Nephron (organoid): ENCODE measurements around the gene ARX.

Experiments used
- H3K27ac Mint-ChIP-seq, 3 experiments: 2 replicates each; pipeline ENCODE4 v1.8.0; 2020; ENCODE audit warnings: mixed read lengths in 3 of 3, mild to moderate bottlenecking in 2 of 3, moderate library complexity in 1 of 3
- H3K27me3 Mint-ChIP-seq: 2 replicates; pipeline ENCODE4 v1.8.0; 2021; ENCODE audit warnings: low read depth, mild to moderate bottlenecking, moderate library complexity, mixed read lengths
- H3K36me3 Mint-ChIP-seq: 2 replicates; pipeline ENCODE4 v1.8.0; 2020; ENCODE audit warnings: low read depth, mixed read lengths
- H3K4me1 Mint-ChIP-seq: 2 replicates; pipeline ENCODE4 v1.8.0; 2020; ENCODE audit warnings: mixed read lengths
- H3K4me3 Mint-ChIP-seq, 3 experiments: 2 replicates each; pipeline ENCODE4 v1.8.0; 2020; ENCODE audit warnings: mild to moderate bottlenecking in 3 of 3, mixed read lengths in 3 of 3, moderate library complexity in 2 of 3
- H3K9me3 Mint-ChIP-seq: 2 replicates; pipeline ENCODE4 v1.8.0; 2020; ENCODE audit warnings: mixed read lengths
- TF ChIP-seq, protein P1 (sequence below), 3 experiments: fragments of 200-600 bp; sonication (generic); IDR thresholded peaks; one replicate each; pipeline ENCODE4 v1.5.0; 2021; ENCODE audit warnings: antibody characterized with exemption in 3 of 3; ENCODE audit not compliant: unreplicated experiment in 3 of 3

Gene ARX

DNA sequence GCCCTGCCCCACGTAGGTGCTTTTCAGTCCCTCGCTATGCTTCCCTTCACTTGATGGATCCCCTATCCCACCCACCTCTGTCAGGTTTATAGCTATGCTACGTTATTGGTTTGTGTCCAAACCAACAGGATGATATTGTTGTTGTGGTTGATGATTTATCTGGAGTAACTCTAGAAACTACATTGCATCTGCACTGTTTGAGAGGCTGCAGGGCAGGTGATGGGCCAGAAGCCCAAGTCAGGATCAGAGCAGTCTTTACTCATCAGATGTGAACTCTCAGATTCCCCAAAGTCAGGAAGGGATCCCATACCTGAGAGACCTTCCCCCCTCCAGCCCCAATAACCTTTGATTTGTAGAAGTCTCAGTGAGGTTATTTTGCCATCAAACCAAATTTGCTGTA, 34.7 kb downstream of the ARX start:
- no peak overlapping the region for H3K27ac Mint-ChIP-seq
- H3K4me3 Mint-ChIP-seq, result no peak overlapping the region
- TF ChIP-seq, protein P1, sequence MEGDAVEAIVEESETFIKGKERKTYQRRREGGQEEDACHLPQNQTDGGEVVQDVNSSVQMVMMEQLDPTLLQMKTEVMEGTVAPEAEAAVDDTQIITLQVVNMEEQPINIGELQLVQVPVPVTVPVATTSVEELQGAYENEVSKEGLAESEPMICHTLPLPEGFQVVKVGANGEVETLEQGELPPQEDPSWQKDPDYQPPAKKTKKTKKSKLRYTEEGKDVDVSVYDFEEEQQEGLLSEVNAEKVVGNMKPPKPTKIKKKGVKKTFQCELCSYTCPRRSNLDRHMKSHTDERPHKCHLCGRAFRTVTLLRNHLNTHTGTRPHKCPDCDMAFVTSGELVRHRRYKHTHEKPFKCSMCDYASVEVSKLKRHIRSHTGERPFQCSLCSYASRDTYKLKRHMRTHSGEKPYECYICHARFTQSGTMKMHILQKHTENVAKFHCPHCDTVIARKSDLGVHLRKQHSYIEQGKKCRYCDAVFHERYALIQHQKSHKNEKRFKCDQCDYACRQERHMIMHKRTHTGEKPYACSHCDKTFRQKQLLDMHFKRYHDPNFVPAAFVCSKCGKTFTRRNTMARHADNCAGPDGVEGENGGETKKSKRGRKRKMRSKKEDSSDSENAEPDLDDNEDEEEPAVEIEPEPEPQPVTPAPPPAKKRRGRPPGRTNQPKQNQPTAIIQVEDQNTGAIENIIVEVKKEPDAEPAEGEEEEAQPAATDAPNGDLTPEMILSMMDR (IDR thresholded peaks at IDR 0.05; ENCODE audit: unreplicated experiment in 3 of 3), result no peak
- H3K27me3 Mint-ChIP-seq, result no peaks in the 10 kb centered on the region
- peaks cover 24% of the 10 kb centered on the region for H3K4me1 Mint-ChIP-seq
- no peaks in the 10 kb centered on the region for H3K9me3 Mint-ChIP-seq
- no peaks in the 10 kb centered on the region for H3K36me3 Mint-ChIP-seq

DNA sequence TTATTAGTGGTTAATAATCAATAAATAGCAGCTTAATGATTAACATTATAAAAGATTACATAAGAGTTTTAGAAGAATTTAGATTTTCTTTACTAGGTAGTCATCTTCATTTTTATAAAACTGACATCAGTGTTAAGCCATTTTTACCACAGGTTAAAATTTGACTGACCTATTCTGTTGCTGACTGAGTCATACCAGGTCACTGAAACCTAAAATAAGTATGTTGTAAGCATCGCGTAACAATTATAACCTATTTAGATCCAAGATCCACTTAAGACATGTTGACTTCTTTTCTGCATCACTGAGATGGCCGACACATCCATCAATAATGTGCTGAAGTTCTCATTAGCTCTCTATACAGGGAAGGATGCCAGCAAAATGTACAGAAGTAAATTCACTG, 36.7 kb downstream of the ARX start:
- Mint-ChIP-seq H3K9me3 (no peaks in the 10 kb centered on the region), H3K4me3 (no peak overlapping the region), H3K36me3 (peaks cover under 1% of the 10 kb centered on the region), H3K4me1 (peaks cover 24% of the 10 kb centered on the region), H3K27ac (no peak overlapping the region), H3K27me3 (no peaks in the 10 kb centered on the region)
- TF ChIP-seq, protein P1 (IDR thresholded peaks at IDR 0.05; ENCODE audit: unreplicated experiment in 3 of 3), result no peak

DNA sequence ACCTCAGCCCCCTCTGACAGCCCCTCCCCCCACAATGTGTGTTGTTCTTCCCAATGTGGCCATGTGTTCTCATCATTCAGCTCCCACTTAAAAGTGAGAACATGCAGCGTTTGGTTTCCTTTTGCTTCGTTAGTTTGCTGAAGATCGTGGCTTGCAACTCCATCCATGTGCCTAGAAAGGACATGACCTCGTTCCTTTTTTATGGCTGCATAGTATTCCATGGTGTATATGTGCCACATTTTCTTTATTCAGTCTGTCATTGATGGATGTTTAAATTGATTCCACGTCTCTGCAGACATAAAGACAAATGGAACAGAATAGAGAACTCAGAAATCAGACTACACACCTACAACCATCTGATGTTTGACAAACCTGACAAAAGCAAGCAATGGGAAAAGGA, 46.0 kb downstream of the ARX start:
- H3K36me3 Mint-ChIP-seq, result peaks cover 9% of the 10 kb centered on the region
- no peak overlapping the region for H3K4me3 Mint-ChIP-seq
- H3K27me3 Mint-ChIP-seq, result no peaks in the 10 kb centered on the region
- peaks cover 11% of the 10 kb centered on the region for H3K4me1 Mint-ChIP-seq
- H3K9me3 Mint-ChIP-seq, result no peaks in the 10 kb centered on the region
- no peak overlapping the region for H3K27ac Mint-ChIP-seq
- TF ChIP-seq, protein P1 (IDR thresholded peaks at IDR 0.05; ENCODE audit: unreplicated experiment in 3 of 3), result no peak

DNA sequence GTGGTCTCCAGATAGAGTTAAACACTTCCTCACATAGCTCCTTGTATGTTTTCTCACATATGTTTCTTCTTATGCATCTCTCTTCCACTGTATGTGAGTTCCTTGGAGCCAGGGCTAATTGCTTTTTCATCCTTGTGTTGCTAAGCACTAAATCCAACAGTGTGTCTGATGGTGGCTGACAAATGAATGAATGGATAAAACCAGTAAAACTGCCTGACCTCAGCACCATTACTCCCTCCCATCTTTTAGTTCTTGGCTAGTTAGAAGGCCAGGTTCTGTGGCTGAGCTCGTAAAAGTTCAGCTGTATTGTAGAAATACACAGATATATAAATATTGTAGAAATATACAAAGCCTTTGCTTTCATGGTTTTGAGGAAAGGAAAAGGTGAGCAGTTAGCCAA, 50.4 kb downstream of the ARX start:
- TF ChIP-seq, protein P1 (IDR thresholded peaks at IDR 0.05; ENCODE audit: unreplicated experiment in 3 of 3), result no peak
- Mint-ChIP-seq H3K9me3 (no peaks in the 10 kb centered on the region), H3K4me1 (peaks cover 16% of the 10 kb centered on the region), H3K36me3 (no peaks in the 10 kb centered on the region), H3K4me3 (no peak overlapping the region), H3K27me3 (no peaks in the 10 kb centered on the region), H3K27ac (no peak overlapping the region)

DNA sequence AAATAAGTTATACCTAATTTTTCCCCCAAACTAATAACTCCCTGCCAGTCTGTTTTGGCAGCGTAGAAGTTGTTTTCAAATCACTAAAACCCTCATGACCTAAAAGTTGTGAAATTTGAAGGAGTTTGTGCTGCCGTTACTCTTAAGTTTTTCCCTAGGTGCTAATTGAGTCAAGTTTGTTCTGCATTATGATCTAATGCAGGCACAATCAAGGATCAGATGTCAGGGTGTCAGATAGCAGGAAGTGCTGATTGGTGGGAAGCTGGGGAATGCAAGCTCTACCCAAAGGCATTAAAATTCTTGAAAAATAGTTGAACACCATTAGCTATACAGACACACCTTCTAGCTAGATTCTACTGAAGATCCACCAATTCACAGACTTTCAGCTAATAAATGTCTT, 51.9 kb downstream of the ARX start:
- H3K27me3 Mint-ChIP-seq, result no peaks in the 10 kb centered on the region
- TF ChIP-seq, protein P1 (IDR thresholded peaks at IDR 0.05; ENCODE audit: unreplicated experiment in 3 of 3), result no peak
- H3K4me3 Mint-ChIP-seq, result no peak overlapping the region
- H3K36me3 Mint-ChIP-seq, result peaks cover 6% of the 10 kb centered on the region
- peaks cover 27% of the 10 kb centered on the region for H3K4me1 Mint-ChIP-seq
- H3K27ac Mint-ChIP-seq, result no peak overlapping the region
- peaks cover 2% of the 10 kb centered on the region for H3K9me3 Mint-ChIP-seq

DNA sequence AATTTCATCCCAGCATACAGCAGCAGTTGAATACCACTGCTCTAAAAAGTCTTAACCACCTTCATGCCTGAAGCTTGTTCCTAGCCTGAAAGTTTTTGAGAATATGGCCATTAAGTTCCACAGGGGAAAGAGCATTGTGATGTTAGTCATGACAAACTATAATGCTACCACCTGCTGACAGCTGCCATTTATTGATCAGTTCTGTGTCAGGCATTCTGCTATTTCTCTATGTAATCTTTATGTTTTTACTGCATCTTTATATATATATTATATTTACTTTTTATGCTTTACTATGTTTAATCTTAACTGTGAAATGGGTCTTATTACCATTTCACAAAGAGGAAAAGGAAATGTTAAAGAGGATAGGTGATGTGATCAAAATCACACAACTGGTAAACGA, 54.0 kb downstream of the ARX start:
- H3K4me3 Mint-ChIP-seq, result no peak overlapping the region
- no peaks in the 10 kb centered on the region for H3K27me3 Mint-ChIP-seq
- peaks cover 37% of the 10 kb centered on the region for H3K4me1 Mint-ChIP-seq
- H3K36me3 Mint-ChIP-seq, result peaks cover 11% of the 10 kb centered on the region
- H3K9me3 Mint-ChIP-seq, result peaks cover 2% of the 10 kb centered on the region
- H3K27ac Mint-ChIP-seq, result no peak overlapping the region
- TF ChIP-seq, protein P1 (IDR thresholded peaks at IDR 0.05; ENCODE audit: unreplicated experiment in 3 of 3), result no peak
